Measurements from ENCODE around the gene ADPRHL1.
"Not testable (repeated sequence)": the region's sequence is repeated elsewhere in the genome, so short reads cannot be mapped to it uniquely, and the experiment has no call there.

The ADPRHL1 gene

DNA sequence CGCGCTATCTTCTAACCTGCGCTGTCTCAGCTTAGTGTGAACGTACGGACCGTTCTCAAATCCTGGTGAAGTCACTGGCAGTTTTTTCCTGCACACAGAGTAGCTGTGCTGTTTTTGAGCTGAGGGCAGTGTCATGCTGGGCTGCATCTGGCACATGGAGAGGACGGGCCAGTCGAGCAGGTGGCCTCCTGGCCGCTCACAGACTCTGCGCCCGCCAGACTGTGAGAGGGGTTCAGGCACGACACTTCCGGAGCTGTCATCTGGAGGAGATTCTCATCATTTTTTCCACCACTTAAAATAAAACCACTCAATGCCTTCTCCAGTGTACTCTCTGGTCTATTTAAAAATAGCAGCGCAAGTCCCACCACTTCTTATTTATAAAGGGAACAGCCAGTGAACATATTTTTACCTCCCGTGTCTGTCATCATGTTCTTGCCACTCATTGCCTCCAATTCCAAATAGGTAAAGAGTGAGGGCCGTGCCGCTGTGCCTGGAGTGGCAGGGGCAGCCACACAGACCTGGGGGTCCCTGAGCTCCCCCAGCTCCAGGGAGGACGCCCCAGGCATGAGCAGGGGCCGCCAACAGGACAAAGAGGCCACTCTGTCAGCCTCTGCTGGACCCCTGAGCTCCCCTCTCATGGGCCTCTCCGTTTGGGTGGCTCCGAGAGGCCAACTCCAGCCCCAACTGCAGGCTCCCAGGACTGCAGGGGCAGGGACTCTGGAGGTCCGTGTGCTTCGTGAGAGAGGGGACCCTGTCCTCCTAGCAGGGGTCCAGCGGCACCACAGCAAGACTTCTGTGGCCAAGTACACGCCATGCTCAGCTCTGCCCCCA is 52.5 kb downstream of the ADPRHL1 start:
- DNase-seq, result no peak

DNA sequence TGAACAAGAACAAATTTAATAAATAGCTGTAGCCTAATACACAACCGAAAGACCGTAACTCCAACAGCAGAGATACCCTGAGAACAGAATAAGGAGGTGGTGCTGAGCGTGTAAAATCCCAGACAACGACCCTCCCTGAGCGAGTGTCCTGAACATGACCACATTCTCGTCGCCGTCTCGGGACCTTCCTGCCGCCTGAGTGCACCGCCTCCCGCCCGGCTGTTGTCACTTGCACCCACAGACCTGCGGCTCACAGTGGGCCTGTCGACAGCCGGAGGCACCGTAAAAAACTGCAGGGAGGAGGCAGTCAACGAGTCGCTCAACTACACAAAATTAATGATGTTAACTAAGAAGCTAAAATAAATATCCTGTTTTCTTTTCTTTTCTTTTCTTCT is 53.5 kb downstream of the ADPRHL1 start:
- DNase-seq, result no peak

DNA sequence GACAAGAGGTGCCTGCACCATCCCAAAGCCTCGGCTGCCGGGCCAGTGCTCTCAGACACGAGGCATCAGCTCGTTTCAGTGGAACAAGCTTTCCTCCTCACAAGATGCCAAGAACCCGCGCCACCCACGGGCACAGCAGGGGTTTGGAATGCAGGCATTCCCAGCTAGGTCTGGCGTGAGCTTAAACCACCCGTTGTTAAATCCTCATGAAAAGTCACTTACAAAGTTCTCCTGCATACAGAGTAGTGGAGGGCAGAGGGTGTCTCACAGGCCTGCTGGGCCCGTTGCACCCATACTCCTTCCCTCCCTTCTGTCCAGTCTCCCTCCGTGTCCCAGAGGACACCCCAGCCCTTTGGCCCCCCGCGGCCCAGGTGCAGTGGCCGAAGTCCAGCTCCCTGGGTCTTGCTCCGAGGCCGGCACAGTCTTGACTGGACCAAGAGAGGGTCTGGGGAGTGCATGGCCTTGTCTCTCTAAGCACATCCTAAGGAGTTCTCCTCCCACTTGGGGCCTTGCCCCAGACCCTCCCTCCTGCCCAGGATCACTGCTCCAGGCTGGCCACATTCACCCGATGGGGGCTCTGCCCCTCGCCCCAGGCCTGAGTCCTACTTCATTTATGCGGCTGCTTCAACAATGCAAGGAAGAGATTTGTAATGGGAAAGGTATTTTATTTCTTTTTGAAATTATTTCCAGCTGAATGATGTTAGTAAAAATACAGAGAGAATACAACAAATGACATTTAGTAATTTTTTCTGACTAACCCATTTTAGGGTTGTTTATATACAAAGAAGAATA is 54.1 kb downstream of the ADPRHL1 start:
- no peak for DNase-seq

DNA sequence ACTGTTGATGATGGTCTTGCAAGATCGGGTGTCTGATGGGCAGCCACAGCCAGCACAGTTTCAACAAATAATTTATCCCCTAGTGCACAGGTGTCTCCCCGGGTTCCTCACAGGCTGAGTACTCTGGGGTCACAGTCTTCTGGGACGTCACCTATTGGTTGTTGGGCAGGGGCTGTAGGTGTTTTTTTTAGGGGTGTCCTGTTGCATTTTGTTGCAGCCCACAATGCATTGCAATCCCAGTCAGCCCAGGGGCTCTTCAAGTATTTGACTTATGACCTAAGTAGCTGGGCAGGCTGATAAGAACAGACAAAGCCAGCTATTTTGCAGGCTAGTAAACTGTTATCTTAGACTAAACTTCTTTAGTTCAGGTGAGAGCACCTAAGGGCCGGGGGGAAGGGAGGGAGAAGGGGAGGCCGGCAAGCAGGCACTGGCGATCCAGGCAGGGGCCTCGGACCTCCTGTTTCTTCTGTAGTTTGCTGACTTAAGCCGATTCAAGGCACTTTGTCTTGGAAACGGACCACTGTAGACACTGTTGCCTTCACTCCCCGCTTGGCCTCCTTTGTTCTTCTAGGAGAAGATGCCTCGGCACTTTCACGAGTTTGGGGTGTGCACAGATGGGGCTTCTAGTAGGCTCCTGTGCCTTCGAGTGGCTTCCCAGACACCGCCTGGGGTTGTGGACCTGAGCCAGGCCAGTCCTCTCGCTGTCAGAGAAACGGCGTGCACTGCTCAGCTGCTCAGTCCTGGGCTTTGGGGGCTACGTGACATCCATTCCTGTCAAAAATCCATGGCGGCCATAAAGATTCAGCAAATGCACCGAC is 55.5 kb downstream of the ADPRHL1 start:
- DNase-seq, result no peak

DNA sequence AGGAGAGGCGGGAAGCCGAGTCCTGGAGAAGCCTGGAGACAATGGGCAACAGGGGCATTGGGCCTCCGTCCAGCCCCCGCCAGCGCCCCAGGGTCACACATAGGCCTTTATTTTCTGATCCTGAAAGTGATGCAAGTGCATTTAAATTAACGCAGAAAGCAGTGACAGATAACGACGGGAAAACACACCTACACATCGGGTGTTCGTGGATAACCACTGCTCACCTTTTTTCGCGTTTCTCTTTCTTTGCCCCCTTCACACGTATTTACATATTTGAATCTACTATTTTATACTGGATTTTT is 59.0 kb downstream of the ADPRHL1 start:
- no peak for DNase-seq

DNA sequence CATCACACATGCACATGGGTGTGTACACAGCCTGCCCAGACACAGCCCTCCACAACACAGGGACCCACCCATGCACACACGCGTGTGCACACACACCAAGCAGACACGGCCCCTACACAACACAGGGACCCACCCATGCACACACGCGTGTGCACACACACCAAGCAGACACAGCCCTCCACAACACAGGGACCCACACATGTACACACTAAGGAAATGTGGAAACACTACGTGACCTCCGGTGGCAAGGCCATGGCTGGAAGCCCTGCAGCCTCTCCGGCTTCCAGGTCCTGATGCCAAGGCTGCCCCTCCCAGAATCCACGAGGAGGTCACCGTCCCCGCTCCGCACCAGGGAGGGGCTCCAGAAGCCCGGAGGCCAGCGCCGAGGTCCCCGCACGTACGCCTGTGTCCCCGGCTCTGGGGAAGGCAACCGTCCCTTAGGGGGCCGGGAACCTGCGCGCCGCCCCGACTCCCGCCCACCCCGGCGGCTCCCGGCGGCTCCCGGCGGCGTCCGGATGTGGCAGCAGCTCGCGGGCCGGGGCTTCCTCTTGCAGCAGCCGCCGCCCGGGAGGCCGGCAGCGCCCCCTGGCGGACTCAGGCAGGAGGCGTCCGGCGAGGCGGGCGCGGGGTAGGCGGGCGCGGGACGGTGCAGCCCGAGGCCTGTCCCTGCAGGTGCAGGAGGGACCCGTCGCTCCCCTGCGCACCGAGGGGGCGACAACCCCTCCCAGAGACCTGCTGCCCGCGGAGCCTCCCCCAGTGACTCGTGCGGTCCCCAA is 59.5 kb downstream of the ADPRHL1 start:
- DNase-seq, result peak; percentile 77

DNA sequence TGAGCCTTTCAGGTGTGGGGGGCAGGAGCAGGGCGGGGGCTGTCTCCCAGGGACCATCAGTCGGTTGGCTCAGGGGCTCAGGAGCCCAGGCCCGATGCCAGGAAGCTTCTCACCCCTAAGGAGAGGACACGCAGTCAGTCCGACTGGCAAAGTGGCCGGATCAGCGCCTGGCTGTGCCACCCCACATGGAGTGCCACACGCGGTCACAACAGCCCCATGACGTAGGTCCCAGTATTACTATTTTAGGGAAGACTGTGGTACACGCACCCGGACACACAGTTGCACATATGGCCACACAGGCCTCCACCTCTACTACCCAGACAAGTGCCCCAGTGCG is 60.1 kb downstream of the ADPRHL1 start:
- no peak for DNase-seq

DNA sequence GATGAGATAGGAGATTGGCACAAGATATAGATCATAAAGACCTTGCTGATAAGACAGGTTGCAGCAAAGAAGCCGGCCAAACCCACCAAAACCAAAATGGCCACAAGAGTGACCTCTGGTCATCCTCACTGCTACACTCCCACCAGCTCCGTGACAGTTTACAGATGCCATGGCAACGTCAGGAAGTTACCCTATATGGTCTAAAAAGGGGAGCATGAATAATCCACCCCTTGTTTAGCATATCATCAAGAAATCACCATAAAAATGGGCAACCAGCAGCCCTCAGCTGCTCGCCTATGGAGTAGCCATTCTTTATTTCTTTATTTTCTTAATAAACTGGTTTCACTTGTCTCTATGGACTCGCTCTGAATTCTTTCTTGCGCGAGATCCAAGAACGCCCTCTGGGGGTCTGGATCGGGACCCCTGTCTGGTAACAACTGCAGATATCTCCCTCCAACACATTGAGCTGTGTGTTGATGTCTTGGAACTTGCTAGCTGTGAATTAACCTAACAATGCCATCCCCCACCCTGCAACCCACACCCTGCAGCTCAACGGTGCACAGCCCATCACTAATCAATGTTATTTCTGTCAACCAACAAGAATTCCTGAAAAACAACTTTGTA is 62.3 kb downstream of the ADPRHL1 start:
- DNase-seq, result no peak

DNA sequence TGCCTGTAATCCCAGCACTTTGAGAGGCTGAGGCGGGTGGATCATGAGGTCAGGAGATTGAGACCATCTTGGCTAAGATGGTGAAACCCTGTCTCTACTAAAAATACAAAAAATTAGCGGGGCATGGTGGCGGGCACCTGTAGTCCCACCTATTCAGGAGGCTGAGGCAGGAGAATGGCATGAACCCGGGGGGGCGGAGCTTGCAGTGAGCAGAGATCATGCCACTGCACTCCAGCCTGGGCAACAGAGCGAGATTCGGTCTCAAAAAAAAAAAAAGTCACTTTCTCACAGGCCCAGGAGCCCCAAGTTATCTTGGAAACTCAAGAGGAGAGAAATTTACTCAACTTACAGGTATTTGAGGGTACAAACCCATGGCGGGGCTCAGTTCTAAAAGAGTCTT is 63.7 kb downstream of the ADPRHL1 start:
- not testable (repeated sequence) for DNase-seq

DNA sequence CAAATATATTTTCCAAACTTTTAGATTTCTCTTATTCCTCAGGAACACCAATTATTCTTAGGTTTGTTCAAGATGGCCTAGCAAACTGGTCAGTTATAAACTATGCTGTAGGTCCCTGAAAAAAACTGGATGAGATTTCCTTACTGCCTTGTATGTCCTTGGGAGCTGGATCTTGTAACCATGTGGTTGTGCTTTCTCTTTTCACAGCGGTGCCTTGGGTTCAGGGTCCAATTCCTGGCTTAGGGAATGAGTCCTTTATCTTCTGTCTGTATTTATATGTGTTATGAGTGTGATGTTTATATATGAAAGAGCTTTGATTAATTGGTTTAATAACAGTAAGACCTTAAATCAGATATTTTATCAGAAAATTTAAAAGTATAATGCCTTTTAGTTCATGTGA is 65.9 kb downstream of the ADPRHL1 start:
- no peak for DNase-seq

DNA sequence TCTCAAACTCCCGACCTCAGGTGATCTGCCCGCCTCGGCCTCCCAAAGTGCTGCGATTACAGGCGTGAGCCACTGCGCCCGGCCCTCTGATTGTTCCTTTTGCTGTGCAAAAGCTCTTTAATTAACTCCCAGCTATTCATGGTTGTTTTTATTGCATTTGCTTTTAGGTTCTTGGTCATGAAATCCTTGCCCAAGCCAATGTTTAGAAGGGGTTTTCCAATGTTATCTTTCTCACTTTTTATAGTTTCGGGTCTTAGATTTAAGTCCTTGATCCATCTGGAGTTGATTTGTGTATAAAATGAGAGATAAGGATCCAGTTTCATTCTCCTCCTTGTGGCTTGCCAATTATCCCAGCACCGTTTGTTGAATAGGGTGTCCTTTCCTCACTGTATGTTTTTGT is 70.2 kb downstream of the ADPRHL1 start:
- no peak for DNase-seq

DNA sequence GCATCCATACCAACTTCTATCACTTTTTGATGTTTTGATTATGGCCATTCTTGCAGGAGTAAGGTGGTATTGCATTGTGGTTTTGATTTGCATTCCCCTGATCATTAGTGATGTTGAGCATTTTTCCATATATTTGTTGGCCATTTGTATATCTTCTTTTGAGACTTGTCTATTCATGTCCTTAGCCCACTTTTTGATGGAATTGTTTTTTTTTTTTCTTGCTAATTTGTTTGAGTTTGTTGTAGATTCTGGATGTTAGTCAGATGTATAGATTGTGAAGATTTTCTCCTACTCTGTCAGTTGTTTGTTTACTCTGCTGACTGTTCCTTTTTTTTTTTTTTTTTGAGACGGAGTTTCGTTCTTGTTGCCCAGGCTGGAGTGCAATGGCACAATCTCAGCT is 70.7 kb downstream of the ADPRHL1 start:
- DNase-seq, result not testable (repeated sequence)

DNA sequence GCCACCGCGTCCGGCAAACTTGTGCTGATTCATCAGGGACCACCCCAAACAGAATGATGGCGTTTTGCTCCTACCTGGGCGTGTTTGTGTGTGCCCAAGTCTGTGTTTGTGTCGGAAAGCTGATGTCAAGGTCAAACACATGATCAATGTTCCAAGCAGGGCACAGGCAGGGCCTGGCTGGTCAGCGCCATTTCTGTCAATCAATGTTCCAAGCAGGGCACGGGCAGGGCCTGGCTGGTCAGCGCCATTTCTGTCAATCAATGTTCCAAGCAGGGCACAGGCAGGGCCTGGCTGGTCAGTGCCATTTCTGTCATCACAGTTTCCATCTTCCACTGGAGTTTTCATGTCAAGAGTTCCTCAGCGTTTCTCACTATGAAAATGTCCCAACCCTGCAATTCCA is 74.5 kb downstream of the ADPRHL1 start:
- DNase-seq, result no peak

DNA sequence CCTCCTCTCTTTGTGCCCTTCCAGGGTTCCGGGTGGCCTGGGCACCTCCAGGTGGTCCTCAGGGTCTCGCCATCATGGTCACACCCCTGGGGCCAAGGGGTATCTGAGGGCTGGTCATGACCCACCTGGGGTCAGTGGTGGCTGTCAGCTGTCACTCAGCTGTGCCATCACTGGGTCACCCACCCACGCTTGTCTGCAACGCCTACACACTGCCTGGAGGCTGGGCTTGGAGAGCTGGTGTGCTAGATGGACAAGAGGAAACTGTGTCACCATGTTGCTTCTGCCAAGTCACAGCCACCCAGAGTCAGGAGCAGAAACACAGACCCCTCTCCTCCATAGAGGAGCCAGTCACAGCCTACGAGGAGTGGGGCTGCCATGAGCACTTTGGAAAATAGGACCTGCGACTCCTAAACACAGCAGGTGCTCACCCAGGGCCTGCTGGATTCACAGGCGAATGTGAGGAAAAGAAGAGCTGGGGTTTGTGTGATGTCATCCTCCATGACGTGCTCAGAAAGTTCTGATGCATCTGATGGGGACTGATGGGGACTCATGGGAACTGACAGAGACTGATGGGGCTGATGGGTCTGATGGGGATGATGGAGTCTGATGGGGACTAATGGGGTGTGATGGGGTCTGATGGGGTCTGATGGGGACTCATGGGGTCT is 78.6 kb downstream of the ADPRHL1 start:
- DNase-seq, result no peak

DNA sequence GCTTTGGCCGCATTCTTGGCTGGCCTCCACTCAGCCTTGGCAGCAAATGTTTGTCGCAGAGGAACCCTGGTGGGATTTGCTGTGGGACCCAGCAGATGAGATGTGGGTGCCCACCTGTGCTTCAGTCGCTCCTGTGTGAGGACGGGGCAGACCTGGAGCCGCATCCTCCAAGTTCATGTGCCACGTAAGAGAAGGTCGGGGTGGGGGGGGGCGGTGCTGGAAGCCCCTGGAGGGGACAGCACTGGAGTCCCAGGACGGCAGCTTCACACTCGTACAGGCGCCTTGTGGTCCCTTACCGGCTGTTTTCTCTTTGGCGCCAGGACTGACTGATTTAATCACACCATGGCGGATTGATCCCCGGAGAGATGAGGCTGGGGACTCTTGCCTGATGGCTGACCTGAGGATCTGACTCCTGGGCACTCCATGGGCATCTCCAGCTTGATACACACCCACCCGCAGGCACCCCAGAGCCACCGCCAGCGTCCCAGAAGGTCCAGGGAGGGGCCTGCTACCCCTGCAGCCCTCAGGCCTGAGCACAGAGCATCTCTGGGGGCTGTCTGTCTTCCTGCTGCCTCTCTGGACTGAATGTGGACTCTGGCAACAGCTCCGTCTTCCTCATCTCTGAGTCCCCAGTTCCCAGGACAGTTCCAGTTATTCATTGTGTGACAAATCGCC is 79.3 kb downstream of the ADPRHL1 start:
- DNase-seq, result no peak

DNA sequence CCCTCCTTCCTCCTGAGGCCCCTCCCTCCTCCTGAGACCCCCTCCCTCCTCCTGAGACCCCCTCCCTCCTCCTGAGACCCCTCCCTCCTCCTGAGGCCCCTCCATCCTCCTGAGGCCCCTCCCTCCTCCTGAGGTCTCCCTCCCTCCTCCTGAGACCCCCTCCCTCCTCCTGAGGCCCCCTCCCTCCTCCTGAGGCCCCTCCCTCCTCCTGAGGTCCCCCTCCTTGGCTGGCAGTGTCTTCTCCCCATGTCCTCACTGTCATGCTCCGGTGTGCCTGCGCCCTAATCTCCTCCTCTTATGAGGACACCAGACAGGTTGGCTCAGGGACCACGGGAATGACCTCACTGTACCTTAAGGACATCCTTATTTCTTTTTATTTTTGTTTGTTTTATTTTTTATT is 81.6 kb downstream of the ADPRHL1 start:
- not testable (repeated sequence) for DNase-seq

DNA sequence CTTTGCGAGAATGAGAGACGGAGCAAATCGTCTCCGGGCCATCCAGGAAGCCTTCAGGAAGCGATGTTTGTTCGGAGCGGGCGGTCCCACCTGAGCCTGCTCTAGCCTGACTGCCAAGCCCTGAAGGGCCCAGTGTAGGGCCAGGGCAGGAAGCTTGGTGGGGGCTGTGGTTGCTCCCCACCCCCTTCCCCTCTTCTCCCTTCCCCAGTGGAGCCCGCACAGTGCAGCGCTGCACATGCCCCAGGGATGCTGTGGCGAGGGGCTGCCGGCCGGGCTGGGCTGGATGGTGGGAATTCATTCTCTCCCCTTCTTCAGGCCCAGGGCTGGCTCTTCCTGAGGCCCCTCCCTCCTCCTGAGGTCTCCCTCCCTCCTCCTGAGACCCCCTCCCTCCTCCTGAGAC is 82.2 kb downstream of the ADPRHL1 start:
- no peak for DNase-seq

DNA sequence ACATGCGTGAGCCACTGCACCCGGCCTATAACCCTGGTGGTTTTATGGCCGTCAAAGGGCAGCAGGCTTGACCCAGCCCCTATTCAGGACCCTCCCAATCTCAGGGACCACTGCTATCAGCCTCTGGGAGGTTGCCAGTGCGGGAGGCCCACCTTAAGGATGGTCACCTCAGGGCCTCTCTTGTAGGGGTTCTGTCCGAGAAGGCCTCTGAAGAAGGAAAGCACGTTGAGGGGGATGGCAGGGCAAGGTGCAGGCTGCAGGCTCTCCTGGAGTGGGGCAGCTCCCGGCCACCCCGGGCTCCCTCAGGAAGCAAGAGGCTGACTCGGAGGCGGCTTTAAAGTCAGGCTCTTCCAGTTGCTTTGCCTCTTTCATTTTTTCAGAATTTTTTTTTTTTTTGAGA is 83.4 kb downstream of the ADPRHL1 start:
- DNase-seq, result no peak

DNA sequence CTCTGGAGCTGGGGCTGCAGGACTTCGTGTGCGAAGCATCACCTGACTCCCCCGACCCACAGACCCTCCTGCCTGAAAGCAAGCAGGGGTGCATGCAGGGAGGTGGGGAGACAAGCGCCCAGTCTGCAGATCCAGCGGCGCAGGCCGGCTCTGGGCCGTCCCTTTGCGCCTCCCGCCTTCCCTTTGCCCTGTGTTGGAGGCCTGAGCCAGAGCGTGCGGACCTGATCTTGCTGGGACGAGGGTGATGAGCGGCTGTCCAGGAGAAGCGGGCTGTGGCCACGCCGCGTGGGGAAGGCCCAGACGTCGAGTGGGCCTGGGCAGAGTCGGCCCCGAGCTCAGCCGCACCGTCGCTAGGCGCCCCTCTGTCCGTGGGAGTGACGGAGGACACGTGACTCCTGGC is 84.1 kb downstream of the ADPRHL1 start:
- DNase-seq, result no peak

DNA sequence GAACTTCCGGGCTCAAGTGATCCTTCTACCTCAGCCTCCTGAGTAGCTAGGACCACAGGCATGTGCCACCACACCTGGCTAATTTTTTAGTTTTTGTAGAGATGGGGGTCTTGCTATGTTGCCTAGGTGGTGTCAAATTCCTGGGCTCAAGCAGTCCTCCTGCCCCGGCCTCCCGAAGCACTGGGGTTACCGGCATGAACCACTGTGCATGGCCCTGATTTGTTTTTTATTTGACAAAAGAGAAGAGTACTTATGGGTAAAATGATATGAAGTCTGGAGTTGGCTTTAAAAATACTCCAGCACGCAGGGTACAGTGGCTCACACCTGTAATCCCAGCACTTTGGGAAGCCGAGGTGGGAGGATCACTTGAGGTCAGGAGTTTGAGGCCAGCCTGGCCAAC is 84.9 kb downstream of the ADPRHL1 start:
- DNase-seq, result not testable (repeated sequence)

DNA sequence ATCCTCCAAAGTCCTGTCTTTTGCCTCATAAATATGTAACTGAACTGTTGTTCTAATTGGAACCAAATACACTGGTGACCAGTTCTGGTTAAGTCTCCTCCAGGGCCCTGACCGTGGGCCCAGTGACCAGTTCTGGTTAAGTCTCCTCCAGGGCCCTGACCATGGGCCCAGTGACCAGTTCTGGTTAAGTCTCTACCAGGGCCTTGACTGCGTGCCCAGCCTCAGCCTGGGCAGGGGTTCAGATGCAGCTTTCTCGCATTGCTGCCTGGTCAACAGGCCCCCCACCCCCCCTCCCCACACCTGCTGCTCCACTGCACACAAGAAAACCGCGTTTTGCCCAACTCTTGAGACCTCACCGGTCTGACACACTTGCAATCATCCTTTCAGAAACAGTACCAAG is 85.5 kb downstream of the ADPRHL1 start:
- no peak for DNase-seq

All from activated CD4-positive, alpha-beta T cell treated with anti-CD3 and anti-CD28 coated beads for 1 hour (primary cell).